Neutrophil (primary cell): Measurements from ENCODE around the gene CHIT1.

Source experiments
- H3K27ac ChIP-seq: fragments of 200-600 bp; sonication (generic); 2 replicates; pipeline ENCODE4 v1.5.1; 2016; ENCODE audit warnings: mild to moderate bottlenecking, moderate library complexity
- H3K27me3 ChIP-seq: fragments of 200-600 bp; sonication (generic); 2 replicates; pipeline ENCODE4 v1.6.0; 2016; ENCODE audit warnings: mild to moderate bottlenecking
- H3K36me3 ChIP-seq: fragments of 200-600 bp; sonication (generic); 2 replicates; pipeline ENCODE4 v1.5.1; 2017
- H3K4me1 ChIP-seq, 2 experiments: fragments of 200-600 bp in 1 of 2; sonication (generic) in 1 of 2; 1 replicate in 1 of 2; 2 replicates in 1 of 2; pipeline versions ENCODE4 v1.5.1 to v1.6.1; 2013 to 2016; ENCODE audit warnings: low read depth in 1 of 2, low read length in 1 of 2, mild to moderate bottlenecking in 1 of 2, moderate library complexity in 1 of 2; ENCODE audit not compliant: control insufficient read depth in 1 of 2, insufficient read depth in 1 of 2
- H3K4me3 ChIP-seq, 2 experiments: fragments of 200-600 bp in 1 of 2; sonication (generic) in 1 of 2; 1 replicate in 1 of 2; 2 replicates in 1 of 2; pipeline ENCODE4 v1.5.1; 2013 to 2016; ENCODE audit warnings: low read depth in 1 of 2, low read length in 1 of 2, mild to moderate bottlenecking in 1 of 2, moderate library complexity in 1 of 2
- H3K9me3 ChIP-seq: fragments of 200-600 bp; sonication (generic); 2 replicates; pipeline ENCODE4 v1.5.1; 2016
- TF ChIP-seq, protein P1 (sequence below): fragments of 200-600 bp; sonication (generic); IDR thresholded peaks from 2 replicates; pipeline ENCODE4 v1.5.1; 2016; ENCODE audit warnings: antibody characterized with exemption

CHIT1 gene

GRCh38 chr1:203275656-203276272 is 46.3 kb upstream of the CHIT1 start:
- Histone ChIP-seq H3K36me3 (no peaks in the 10 kb centered on the region), H3K27ac (peak overlapping the region; percentile 98), H3K4me1 (peaks cover 84 to 86% of the 10 kb centered on the region in 2 experiments), H3K27me3 (no peaks in the 10 kb centered on the region), H3K9me3 (no peaks in the 10 kb centered on the region), H3K4me3 (no peak overlapping the region)
- TF ChIP-seq, protein P1, sequence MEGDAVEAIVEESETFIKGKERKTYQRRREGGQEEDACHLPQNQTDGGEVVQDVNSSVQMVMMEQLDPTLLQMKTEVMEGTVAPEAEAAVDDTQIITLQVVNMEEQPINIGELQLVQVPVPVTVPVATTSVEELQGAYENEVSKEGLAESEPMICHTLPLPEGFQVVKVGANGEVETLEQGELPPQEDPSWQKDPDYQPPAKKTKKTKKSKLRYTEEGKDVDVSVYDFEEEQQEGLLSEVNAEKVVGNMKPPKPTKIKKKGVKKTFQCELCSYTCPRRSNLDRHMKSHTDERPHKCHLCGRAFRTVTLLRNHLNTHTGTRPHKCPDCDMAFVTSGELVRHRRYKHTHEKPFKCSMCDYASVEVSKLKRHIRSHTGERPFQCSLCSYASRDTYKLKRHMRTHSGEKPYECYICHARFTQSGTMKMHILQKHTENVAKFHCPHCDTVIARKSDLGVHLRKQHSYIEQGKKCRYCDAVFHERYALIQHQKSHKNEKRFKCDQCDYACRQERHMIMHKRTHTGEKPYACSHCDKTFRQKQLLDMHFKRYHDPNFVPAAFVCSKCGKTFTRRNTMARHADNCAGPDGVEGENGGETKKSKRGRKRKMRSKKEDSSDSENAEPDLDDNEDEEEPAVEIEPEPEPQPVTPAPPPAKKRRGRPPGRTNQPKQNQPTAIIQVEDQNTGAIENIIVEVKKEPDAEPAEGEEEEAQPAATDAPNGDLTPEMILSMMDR, result no peak

DNA sequence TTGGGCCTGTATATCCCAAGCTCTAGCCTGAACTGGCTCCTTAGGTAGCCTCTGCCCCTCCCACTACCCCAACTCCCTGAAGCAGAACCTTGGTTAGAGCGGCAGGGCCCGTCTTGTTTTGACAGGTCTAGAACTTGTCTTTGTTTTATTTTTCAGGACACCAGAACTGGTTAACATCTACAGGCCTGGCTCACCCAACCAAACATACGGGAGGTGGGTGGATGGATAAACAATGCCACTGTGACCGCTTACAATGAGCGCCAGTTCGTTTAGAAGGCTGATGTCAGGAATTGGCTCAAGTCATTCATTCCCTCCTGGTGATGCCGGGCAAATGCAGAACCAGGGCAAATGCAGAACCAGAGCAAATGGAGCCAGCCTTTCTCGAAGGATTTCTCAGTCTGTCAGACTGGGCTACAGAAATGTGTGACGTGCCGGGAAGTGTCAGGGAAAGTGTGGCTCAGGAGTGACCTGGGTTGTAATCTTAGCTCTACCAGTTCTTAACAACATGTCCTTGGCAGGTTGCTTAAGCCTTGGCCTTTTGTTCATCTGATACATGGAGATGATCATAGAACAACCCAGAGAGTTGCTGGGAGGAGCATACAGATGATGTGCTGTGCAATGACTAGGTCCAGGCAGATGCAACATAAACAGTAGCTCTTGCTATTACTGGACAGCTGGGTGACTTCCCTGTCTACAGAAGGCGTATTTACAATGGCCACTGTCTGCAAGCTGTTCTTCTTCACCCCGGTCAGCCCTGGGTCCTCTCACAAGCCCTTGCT is 45.3 kb upstream of the CHIT1 start:
- TF ChIP-seq, protein P1, result no peak
- peak overlapping the region; percentile 98 for H3K27ac ChIP-seq
- no peaks in the 10 kb centered on the region for H3K27me3 ChIP-seq
- H3K36me3 ChIP-seq, result no peaks in the 10 kb centered on the region
- H3K9me3 ChIP-seq, result no peaks in the 10 kb centered on the region
- peak overlapping the region; percentile 81 to 86 for H3K4me3 ChIP-seq
- peaks cover 79 to 85% of the 10 kb centered on the region in 2 experiments for H3K4me1 ChIP-seq

GRCh38 chr1:203273869-203274602 is 44.6 kb upstream of the CHIT1 start:
- Histone ChIP-seq H3K36me3 (no peaks in the 10 kb centered on the region), H3K27me3 (no peaks in the 10 kb centered on the region), H3K9me3 (no peaks in the 10 kb centered on the region), H3K4me3 (peak overlapping the region; percentile 81 to 86), H3K27ac (peak overlapping the region; percentile 98), H3K4me1 (peaks cover 79 to 85% of the 10 kb centered on the region in 2 experiments)
- TF ChIP-seq, protein P1, result no peak

DNA sequence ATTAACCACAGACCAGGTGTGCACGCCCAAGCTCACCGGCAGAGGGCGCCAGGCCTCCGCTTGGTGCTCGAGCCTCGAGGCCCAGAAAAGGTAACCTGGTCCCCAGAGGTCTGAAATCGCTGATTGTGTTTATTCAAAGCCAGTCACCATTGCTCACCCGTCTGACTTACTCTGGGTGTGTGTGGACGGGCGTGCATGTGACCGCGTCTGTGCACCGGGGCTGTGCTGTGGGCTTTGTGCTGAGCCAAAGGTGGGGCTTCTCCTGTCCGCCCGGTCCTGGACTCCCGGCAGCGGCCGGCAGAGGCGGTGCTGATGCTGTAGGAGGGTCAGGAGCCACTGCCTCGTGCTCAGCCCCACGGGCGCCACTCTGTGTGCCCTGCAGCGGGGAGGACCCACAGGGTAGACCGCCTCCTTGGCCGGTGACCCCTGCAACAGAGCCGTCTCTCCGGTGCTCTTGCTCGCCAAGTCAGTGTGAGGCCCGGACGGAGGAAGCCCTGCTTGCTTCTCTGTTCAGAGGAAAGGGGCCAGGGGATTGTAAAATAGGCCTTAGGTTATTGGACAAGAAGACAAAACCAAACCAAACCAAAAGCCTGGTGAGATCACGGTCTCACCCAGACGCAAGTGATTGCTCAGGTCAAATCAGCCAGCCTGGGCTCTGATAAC is 43.9 kb upstream of the CHIT1 start:
- Histone ChIP-seq H3K36me3 (no peaks in the 10 kb centered on the region), H3K27ac (peak overlapping the region; percentile 98), H3K9me3 (no peaks in the 10 kb centered on the region), H3K27me3 (no peaks in the 10 kb centered on the region), H3K4me1 (peaks cover 79 to 85% of the 10 kb centered on the region in 2 experiments), H3K4me3 (peak overlapping the region; percentile 81 to 86)
- TF ChIP-seq, protein P1, result peak; percentile 99

DNA sequence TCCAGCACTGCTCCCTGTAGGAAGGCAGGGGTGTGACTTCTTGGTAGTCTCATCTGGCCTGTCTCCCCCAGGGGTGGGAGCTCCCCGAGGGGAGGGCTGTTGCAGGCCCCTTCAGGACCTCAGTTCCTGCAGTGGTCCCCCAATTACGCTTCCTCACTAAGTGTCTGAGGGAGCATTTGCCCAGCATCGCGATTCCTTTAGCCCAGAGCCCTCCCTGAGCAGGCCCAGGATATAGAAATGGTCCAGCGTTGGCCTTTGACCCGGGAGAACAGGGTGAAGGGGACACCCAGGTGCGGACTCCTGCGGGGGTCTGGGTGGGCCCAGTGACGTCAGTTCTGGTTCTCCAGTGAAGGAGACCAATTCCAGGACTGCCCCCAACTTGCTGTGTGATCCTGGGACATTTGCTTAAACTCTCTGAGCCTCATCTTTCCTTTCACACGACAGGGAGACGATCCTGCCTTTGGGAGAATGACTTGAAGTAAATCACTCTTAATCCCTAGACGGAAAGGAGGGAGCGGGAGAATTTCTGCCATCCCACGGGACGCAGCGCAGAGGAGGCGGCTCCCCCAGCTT is 43.2 kb upstream of the CHIT1 start:
- H3K4me1 ChIP-seq, result peaks cover 77 to 83% of the 10 kb centered on the region in 2 experiments

More for the DNA sequence above, 43.2 kb upstream of the CHIT1 start:
- Histone ChIP-seq H3K27ac (peak overlapping the region; percentile 98), H3K4me3 (peak overlapping the region; percentile 81 to 86), H3K27me3 (no peaks in the 10 kb centered on the region), H3K36me3 (no peaks in the 10 kb centered on the region), H3K9me3 (no peaks in the 10 kb centered on the region)
- TF ChIP-seq, protein P1, result no peak
